ENCODE measurements around the gene MACO1.
"Not testable (repeated sequence)": the region's sequence is repeated elsewhere in the genome, so short reads cannot be mapped to it uniquely, and the experiment has no call there.

GRCh38 chr1:25414157-25414556 lies 16.5 kb upstream of the MACO1 start:
- TF ChIP-seq CTCF (conservative IDR thresholded peaks at IDR 0.05); ZFX (IDR thresholded peaks at IDR 0.05): not testable (repeated sequence)
